Thyroid gland (tissue), 4 donors: ENCODE data around the gene FIGNL2.

ENCODE experiments used
- CTCF ChIP-seq, 6 experiments: fragments of 200-600 bp in 3 of 6; fragments of 450-650 bp in 3 of 6; sonication (generic) in 3 of 6; IDR thresholded peaks; one replicate each; pipeline ENCODE4 v1.5.1; 2016 to 2019; ENCODE audit warnings: antibody characterized with exemption in 6 of 6, mild to moderate bottlenecking in 2 of 6, inconsistent platforms in 1 of 6, moderate library complexity in 1 of 6
- POLR2A ChIP-seq, 2 donors: fragments of 450-650 bp; IDR thresholded peaks; one replicate each; pipeline ENCODE4 v1.6.1; 2017; ENCODE audit warnings: antibody characterized with exemption in 2 of 2, mild to moderate bottlenecking in 2 of 2, moderate library complexity in 1 of 2

GRCh38 chr12:51822956-51823355 is 25.6 kb downstream of the FIGNL2 start:
- TF ChIP-seq CTCF (IDR thresholded peaks at IDR 0.05) = no peak
- no peak for TF ChIP-seq POLR2A (IDR thresholded peaks at IDR 0.05)
